ENCODE results near the gene ZNF45. TPM values are rescaled to one million over a fixed set of nuclear protein-coding genes. Genes with fewer than 3 reads are reported as not detected.

The ZNF45 gene
- total and polyA plus RNA-seq, 2 of the 13 experiments (the other 11 are each of a cell fraction or from before 2014, with no cell fraction given), result 2.4 to 11.3 TPM

DNA sequence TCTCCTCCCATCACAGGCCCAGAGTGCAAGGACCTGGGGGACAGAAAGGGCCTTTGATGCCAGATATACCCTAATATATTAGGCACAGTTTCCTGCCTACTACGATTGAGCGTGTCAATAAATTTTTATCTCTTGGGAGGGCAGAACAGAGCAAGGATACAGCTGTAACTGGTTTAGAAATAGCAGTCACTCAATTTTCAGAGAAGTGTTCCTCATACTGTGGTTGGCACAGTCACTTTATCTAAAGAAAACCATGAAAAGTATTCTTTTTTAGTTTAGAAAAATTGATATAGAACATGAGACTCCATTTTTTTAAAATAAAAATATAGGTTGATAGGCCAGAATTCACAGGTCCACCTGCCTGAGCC, 48.4 kb upstream of the ZNF45 start:
- H3K27ac ChIP-seq (ENCODE audit: extremely low read length, insufficient read depth, low read length), result no peak overlapping the region
- H3K4me2 ChIP-seq (ENCODE audit: low read depth, low read length), result peak overlapping the region; percentile 68
- H3K9me3 ChIP-seq (ENCODE audit: low read length), result no peaks in the 10 kb centered on the region
- CTCF ChIA-PET (ENCODE audit: low intra/inter-chr PET ratio, low total read pairs), result no interaction called here
- no peak for DNase-seq (ENCODE audit: low spot score)
- intact Hi-C loops (cut with micrococcal nuclease; ENCODE audit: unreplicated experiment), result loop anchor here (10.0 kb wide), 1 partner anchor 111 kb away; the partner anchor contains the start of gene ZNF224
- WGBS (ENCODE audit: low lambda C conversion rate), result 63% methylated on average over 2 of the region's 2 CpGs
- ATAC-seq, result no peak
- no TSS peak for BruUV-seq (replicated peaks)
- H3K27me3 ChIP-seq (ENCODE audit: control insufficient read depth in 1 of 2, insufficient read depth in 2 of 2, low read length in 2 of 2), result no peaks in the 10 kb centered on the region; a peak in 1 of 5 replicates
- H3K9ac ChIP-seq (ENCODE audit: insufficient read depth, low read depth, low read length), result peak overlapping the region; percentile 73; the same call in 1 of the 2 replicates
- H4K20me1 ChIP-seq (ENCODE audit: insufficient read depth, low read length), result no peaks in the 10 kb centered on the region
- POLR2A ChIA-PET, result no interaction called here
- FAIRE-seq, result no peak
- no peaks in the 10 kb centered on the region for H3K36me3 ChIP-seq (replicated peaks in 1 of 2; ENCODE audit: control insufficient read depth in 1 of 2, insufficient read depth in 2 of 2, low read length in 2 of 2)
- no peaks in the 10 kb centered on the region for H3K4me1 ChIP-seq (ENCODE audit: insufficient read depth, low read length)
- H2AFZ ChIP-seq (ENCODE audit: low read length), result peak overlapping the region; percentile 85
- no peak for TF ChIP-seq PHF5A (CRISPR knock-in tag; IDR thresholded peaks at IDR 0.05; ENCODE audit: low read depth, unreplicated experiment)
- TF ChIP-seq ZNF383 (CRISPR knock-in tag; IDR thresholded peaks at IDR 0.05; ENCODE audit: borderline replicate concordance), result no peak
- peak overlapping the region; percentile 67 to 79 (median 78) for H3K4me3 ChIP-seq (replicated peaks in 1 of 3; ENCODE audit: insufficient read depth in 1 of 3, low read depth in 2 of 3, low read length in 3 of 3)
- H3K79me2 ChIP-seq (ENCODE audit: insufficient read depth, low read length), result no peaks in the 10 kb centered on the region
- in situ Hi-C loops (cut with HindIII; ENCODE audit: extremely low pct_ligation_motif_present, low pct_unique_long_range_greater_than_20kb), result no loop called here

DNA sequence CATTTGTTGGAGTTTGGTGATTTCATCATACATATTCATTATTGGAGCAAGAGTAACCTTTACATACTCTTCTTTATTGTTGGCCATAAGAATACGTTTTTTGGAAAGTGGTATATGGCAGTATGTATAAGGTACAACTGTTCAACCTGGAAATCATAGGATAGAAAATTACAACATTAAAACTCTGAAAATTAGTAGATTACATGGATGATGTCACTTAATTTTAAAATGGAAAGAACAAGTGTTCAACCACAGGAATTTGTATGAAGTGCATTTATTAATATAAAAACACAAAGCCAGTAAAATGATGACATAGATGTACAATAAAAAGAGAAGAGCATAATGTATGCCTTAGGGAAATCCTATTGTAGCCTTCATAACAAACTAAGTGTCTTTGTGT, 41.6 kb upstream of the ZNF45 start:
- no peaks in the 10 kb centered on the region for H3K27me3 ChIP-seq (ENCODE audit: control insufficient read depth in 1 of 2, insufficient read depth in 2 of 2, low read length in 2 of 2)
- ATAC-seq (no peak), FAIRE-seq (no peak), DNase-seq (ENCODE audit: low spot score) (no peak)
- H4K20me1 ChIP-seq (ENCODE audit: insufficient read depth, low read length), result no peaks in the 10 kb centered on the region
- WGBS (ENCODE audit: low lambda C conversion rate), result 54% methylated on average over 1 of the region's 1 CpG
- H3K4me1 ChIP-seq (ENCODE audit: insufficient read depth, low read length), result no peaks in the 10 kb centered on the region
- no peak overlapping the region for H3K4me2 ChIP-seq (ENCODE audit: low read depth, low read length)
- no peaks in the 10 kb centered on the region for H3K36me3 ChIP-seq (replicated peaks in 1 of 2; ENCODE audit: control insufficient read depth in 1 of 2, insufficient read depth in 2 of 2, low read length in 2 of 2)
- intact Hi-C loops (cut with micrococcal nuclease; ENCODE audit: unreplicated experiment) (no loop called here), in situ Hi-C loops (cut with HindIII; ENCODE audit: extremely low pct_ligation_motif_present, low pct_unique_long_range_greater_than_20kb) (no loop called here)
- TF ChIP-seq, protein P1, sequence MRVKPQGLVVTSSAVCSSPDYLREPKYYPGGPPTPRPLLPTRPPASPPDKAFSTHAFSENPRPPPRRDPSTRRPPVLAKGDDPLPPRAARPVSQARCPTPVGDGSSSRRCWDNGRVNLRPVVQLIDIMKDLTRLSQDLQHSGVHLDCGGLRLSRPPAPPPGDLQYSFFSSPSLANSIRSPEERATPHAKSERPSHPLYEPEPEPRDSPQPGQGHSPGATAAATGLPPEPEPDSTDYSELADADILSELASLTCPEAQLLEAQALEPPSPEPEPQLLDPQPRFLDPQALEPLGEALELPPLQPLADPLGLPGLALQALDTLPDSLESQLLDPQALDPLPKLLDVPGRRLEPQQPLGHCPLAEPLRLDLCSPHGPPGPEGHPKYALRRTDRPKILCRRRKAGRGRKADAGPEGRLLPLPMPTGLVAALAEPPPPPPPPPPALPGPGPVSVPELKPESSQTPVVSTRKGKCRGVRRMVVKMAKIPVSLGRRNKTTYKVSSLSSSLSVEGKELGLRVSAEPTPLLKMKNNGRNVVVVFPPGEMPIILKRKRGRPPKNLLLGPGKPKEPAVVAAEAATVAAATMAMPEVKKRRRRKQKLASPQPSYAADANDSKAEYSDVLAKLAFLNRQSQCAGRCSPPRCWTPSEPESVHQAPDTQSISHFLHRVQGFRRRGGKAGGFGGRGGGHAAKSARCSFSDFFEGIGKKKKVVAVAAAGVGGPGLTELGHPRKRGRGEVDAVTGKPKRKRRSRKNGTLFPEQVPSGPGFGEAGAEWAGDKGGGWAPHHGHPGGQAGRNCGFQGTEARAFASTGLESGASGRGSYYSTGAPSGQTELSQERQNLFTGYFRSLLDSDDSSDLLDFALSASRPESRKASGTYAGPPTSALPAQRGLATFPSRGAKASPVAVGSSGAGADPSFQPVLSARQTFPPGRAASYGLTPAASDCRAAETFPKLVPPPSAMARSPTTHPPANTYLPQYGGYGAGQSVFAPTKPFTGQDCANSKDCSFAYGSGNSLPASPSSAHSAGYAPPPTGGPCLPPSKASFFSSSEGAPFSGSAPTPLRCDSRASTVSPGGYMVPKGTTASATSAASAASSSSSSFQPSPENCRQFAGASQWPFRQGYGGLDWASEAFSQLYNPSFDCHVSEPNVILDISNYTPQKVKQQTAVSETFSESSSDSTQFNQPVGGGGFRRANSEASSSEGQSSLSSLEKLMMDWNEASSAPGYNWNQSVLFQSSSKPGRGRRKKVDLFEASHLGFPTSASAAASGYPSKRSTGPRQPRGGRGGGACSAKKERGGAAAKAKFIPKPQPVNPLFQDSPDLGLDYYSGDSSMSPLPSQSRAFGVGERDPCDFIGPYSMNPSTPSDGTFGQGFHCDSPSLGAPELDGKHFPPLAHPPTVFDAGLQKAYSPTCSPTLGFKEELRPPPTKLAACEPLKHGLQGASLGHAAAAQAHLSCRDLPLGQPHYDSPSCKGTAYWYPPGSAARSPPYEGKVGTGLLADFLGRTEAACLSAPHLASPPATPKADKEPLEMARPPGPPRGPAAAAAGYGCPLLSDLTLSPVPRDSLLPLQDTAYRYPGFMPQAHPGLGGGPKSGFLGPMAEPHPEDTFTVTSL (CRISPR knock-in tag; IDR thresholded peaks at IDR 0.05; ENCODE audit: borderline replicate concordance), result no peak
- TF ChIP-seq ATF7 (IDR thresholded peaks at IDR 0.05) (peak; percentile 58), ATF7 (CRISPR knock-in tag; IDR thresholded peaks at IDR 0.05) (no peak)
- ChIA-PET POLR2A (no interaction called here), CTCF (ENCODE audit: low intra/inter-chr PET ratio, low total read pairs) (no interaction called here)
- no peak overlapping the region for H3K9ac ChIP-seq (ENCODE audit: insufficient read depth, low read depth, low read length)
- no TSS peak for BruUV-seq (replicated peaks)
- H2AFZ ChIP-seq (ENCODE audit: low read length), result no peak overlapping the region
- no peak overlapping the region for H3K4me3 ChIP-seq (replicated peaks in 1 of 3; ENCODE audit: insufficient read depth in 1 of 3, low read depth in 2 of 3, low read length in 3 of 3)
- no peaks in the 10 kb centered on the region for H3K79me2 ChIP-seq (ENCODE audit: insufficient read depth, low read length)
- H3K9me3 ChIP-seq (ENCODE audit: low read length), result peaks cover 45% of the 10 kb centered on the region
- no peak overlapping the region for H3K27ac ChIP-seq (ENCODE audit: extremely low read length, insufficient read depth, low read length)
